GM19023 (cell line): Measurements from ENCODE around the gene CPLANE1.
"Not testable (repeated sequence)": the region's sequence is repeated elsewhere in the genome, so short reads cannot be mapped to it uniquely, and the experiment has no call there.

Experiments used
- ATAC-seq: cut with Tn5 transposase; IDR thresholded peaks from one replicate; pipeline ENCODE4 v1.9.1; 2021; ENCODE audit warnings: mild to moderate bottlenecking, moderate library complexity; ENCODE audit not compliant: unreplicated experiment

The CPLANE1 gene

GRCh38 chr5:37248970-37249814 is at the start of gene CPLANE1:
Gene CPLANE1, minus strand, starts transcription at chr5:37249376. Its CDS starts 1,678 bp downstream, at chr5:37247698.
- peak; percentile 89 for ATAC-seq

DNA sequence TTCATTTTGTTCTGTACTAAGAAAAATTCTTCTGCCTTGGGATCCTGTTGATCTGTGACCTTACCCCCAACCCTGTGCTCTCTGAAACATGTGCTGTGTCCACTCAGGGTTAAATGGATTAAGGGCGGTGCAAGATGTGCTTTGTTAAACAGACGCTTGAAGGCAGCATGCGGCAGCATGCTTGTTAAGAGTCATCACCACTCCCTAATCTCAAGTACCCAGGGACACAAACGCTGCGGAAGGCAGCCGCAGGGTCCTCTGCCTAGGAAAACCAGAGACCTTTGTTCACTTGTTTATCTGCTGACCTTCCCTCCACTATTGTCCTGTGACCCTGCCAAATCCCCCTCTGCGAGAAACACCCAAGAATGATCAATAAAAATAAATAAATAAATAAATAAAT is 47.1 kb upstream of the CPLANE1 start:
- not testable (repeated sequence) for ATAC-seq

DNA sequence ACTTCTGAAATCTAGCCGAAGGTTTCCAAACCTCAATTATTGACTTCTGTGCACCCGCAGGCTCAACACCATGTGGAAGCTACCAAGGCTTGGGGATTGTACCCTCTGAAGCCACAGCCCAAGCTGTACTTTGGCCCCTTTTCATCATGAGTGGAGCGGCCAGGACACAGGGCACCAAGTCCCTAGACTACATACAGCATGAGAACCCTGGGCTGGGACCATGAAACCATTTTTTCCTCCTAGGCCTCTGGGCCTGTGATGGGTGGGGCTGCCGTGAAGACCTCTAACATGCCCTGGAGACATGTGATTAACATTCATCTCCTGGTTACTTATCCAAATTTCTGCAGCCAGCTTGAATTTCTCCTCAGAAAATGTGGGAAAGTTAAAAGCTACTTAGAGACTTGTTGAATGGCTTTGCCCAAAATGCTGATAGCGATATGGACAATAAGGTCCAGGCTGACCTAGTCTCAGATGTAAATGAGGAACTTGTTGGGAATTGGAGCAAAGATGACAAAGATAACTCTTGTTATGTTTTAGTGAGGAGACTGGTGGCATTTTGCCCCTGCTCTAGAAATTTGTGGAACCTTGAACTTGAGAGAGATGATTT is 34.1 kb upstream of the CPLANE1 start:
- ATAC-seq = no peak

DNA sequence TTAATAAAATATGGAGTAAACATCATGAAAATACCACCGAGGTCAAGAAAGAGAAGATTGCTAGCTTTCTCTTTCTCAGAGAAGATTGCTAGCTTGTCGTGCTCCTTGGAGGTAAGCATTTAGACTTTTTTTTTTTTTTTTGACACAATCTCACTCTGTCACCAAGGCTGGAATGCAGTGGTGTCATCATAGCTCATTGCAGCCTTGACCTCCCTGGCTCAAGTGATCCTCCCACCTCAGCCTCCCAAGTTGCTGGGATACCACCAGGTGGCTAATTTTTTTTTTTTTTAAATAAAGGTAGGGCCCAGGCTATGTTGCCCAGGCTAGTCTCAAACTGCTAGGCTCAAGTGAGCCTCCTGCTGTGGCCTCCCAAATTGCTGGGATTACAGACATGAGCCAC is 26.3 kb upstream of the CPLANE1 start:
- no peak for ATAC-seq

DNA sequence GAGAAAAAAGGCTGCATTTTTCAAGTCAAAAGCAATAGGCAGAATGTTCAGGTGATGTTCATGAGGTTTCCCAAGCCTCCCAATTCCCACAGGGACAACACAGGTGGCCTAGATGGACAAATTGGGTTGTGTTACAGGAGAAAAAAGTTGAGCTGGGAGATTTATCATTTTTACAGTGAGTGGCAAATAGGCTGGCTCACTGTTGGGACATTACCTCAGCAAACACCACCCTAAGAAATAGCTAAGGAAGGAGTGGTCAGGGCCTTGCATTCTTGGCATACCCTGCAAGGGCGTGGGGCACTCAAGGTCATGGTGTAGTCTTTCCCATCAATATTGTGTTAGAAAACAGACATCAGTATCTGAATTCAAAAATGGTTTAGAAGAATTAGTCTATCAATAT is 23.3 kb upstream of the CPLANE1 start:
- ATAC-seq = no peak

DNA sequence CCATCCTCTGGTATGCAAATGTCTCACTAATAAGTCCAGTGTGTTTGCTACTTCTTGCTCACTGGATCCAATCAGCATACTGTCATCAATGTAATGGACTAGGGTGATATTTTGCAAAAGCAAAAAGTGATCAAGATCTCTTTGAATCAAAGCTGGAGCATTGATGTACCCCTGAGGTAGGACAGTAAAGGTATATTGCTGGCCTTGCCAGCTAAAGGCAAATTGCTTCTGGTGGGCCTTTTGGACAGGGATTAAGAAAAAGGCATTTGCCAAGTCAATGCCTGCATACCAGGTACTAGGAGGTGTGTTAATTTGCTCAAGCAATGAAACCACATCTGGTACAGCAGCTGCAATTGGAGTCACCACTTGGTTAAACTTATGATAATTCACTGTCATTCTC is 18.9 kb upstream of the CPLANE1 start:
- ATAC-seq = not testable (repeated sequence)

DNA sequence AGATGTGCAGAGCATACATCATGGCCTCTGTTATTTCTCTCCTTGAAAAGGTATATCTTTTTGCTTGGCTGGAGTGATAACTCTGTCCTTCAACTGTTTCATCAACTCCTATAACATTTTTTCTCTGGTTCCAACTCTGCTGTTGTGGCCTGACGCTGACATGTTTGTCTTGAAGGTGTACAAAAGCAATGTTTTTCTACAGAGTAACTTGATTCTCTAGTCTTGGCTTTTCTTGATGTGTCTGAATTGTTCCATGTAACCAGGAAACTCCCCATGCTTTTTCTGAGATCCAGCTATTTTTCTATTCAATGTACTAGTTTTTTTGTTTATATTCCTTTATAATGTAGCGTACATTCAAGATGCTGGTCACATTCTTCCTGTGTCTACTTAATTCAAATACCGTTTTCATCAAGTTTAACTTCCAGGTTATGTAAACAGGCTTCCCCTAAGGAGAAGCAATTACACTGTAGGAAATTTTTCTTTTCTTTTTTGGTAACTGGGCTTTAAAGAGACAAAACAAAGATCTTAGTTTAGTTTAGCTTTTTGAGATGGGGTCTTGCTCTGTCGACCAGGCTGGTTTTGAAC is 6.7 kb upstream of the CPLANE1 start:
- ATAC-seq = no peak

DNA sequence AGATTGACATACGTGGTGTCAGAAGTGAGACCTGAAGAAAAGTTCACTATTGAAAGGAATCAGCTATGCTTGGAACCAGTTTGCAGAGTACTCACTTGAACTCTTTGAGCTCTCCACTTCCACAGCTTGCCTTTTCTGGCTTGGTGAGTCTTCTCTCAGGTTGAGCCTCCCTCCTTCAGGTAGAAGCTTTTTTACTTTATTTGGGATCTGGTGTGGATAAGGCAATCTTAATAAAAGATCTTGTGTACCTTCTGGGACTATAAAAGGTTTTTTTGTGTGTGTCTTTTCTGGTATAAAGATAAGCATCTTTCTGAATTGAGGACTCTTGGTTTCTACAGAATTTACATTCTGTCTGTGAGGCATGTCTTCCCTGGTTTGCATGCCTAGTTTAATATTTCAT is 5.4 kb upstream of the CPLANE1 start:
- no peak for ATAC-seq

GRCh38 chr5:37251665-37252064 is 2.5 kb upstream of the CPLANE1 start:
- ATAC-seq = no peak

GRCh38 chr5:37249815-37250164 is 614 bp upstream of the CPLANE1 start:
- no peak for ATAC-seq

- ATAC-seq = no peak
Measured at GRCh38 chr5:37248421-37248969, 681 bp downstream of the CPLANE1 start.

- no peak for ATAC-seq
Measured at GRCh38 chr5:37247496-37247895, 1.7 kb downstream of the CPLANE1 start.

DNA sequence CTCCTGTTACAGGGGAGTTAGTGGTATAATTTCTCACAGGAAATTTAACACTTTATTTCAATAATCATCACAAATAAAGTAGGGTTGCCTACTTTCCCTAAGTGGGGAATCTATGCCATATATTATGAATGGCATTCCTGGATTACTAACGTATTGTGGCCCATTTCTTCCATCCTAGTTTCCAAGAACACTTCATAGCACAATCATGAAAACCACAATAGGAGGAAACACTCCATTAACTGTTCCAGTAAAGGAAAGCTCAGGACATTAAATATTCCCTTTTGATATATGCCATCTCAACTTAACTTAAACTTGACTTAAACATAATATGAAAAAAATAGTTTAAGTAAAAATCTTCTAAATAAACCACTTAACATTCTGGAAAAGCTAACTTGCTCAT is 2.1 kb downstream of the CPLANE1 start:
- no peak for ATAC-seq

GRCh38 chr5:37234288-37234687 is 14.9 kb downstream of the CPLANE1 start:
- ATAC-seq = no peak

DNA sequence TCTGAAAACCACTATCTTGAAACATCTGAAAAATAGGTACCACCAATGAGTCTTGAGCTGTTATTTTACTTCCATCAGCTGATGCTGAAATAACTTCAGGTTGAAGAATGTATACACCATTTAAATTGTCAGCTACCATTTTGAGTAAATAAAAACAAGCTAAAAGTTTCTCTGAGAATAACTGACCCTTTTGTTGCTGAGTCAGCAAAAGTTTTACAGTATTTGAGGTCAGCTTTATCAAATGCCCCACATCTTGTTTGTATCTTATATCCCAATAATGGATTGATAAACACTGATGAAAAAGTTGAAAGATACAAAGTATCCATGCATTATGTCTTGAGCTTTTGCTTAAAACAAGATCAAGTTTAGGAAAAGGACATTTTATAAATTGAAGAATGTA is 22.8 kb downstream of the CPLANE1 start:
- ATAC-seq = no peak

- no peak for ATAC-seq
Measured at GRCh38 chr5:37222181-37222580, 27.0 kb downstream of the CPLANE1 start.

DNA sequence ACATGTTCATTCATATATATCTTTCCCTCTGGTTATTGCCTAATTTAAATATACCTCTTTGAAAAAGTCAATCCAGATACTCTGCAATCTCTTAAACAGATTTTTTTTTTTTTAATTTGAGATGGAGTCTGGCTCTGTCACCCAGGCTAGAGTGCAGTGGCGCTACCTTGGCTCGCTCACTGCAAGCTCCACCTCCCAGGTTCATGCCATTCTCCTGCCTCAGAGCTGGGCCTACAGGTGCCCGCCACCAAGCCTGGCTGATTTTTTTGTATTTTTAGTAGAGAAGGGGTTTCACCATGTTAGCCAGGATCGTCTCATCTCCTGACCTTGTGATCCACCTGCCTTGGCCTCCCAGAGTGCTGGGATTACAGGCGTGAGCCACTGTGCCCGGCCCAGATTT is 28.8 kb downstream of the CPLANE1 start:
- ATAC-seq = not testable (repeated sequence)

DNA sequence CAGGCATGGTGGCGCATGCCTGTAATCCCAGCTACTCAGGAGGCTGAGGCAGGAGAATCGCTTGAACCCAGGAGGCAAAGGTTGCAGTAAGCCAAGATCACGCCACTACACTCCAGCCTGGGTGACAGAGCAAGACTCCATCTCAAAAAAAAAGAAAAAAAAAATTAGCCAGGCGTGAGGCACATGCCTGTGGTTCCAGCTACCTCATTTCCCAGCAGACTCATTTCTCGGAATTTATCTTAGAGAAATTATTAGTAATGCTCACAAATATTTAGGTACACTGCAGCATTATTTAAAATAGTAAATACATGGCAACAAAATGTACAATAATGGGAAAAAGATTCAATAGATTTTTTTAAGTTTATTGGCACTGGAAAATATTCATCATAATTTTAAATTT is 29.8 kb downstream of the CPLANE1 start:
- not testable (repeated sequence) for ATAC-seq

GRCh38 chr5:37217976-37218375 is 31.2 kb downstream of the CPLANE1 start:
- ATAC-seq = no peak

- no peak for ATAC-seq
Measured at GRCh38 chr5:37214550-37214949, 34.6 kb downstream of the CPLANE1 start.

GRCh38 chr5:37212096-37212495 is 37.1 kb downstream of the CPLANE1 start:
- no peak for ATAC-seq

GRCh38 chr5:37211661-37212060 is 37.5 kb downstream of the CPLANE1 start:
- ATAC-seq = no peak
